CD4-positive, CD25-positive, alpha-beta regulatory T cell (primary cell): Measurements from ENCODE around the gene ANTXRL. TPM values are rescaled to one million over a fixed set of nuclear protein-coding genes. Genes with fewer than 3 reads are reported as not detected.
"Not testable (repeated sequence)": the region's sequence is repeated elsewhere in the genome, so short reads cannot be mapped to it uniquely, and the experiment has no call there.

ENCODE experiments used
- ATAC-seq, 2 donors: fragments of 150-1000 bp; cut with Tn5 transposase; one replicate each; pipeline ENCODE4 v1.10.0; 2021; ENCODE audit warnings: low read depth in 2 of 2, moderate number of reproducible peaks in 2 of 2, moderate library complexity in 1 of 2
- DNase-seq, 3 donors: peaks; one replicate each; pipeline versions ENCODE4 v3.0.0 to v3.0.0-alpha.2; 2012 to 2022; ENCODE audit warnings: mixed read lengths in 1 of 3
- H3K27ac ChIP-seq: one replicate; pipeline ENCODE4 v1.7.0; 2013; ENCODE audit warnings: mild to moderate bottlenecking, low read length; ENCODE audit not compliant: insufficient read depth, poor library complexity, severe bottlenecking
- H3K27me3 ChIP-seq: one replicate; pipeline ENCODE4 v1.7.0; 2013; ENCODE audit warnings: low read length; ENCODE audit not compliant: control insufficient read depth, insufficient read depth
- H3K36me3 ChIP-seq: one replicate; pipeline ENCODE4 v1.7.0; 2013; ENCODE audit warnings: mild to moderate bottlenecking, low read length, moderate library complexity; ENCODE audit not compliant: control insufficient read depth, insufficient read depth
- H3K4me1 ChIP-seq: 2 replicates; pipeline ENCODE4 v1.7.0; 2013; ENCODE audit warnings: mild to moderate bottlenecking, low read length; ENCODE audit not compliant: insufficient read depth, control insufficient read depth, poor library complexity, severe bottlenecking
- H3K4me3 ChIP-seq: one replicate; pipeline ENCODE4 v1.7.0; 2013; ENCODE audit warnings: low read depth, mild to moderate bottlenecking, low read length, moderate library complexity
- H3K9me3 ChIP-seq, 2 experiments: 1 replicate in 1 of 2; 2 replicates in 1 of 2; pipeline ENCODE4 v1.7.0; 2013; ENCODE audit warnings: low read length in 2 of 2, mild to moderate bottlenecking in 1 of 2, moderate library complexity in 1 of 2; ENCODE audit not compliant: control insufficient read depth in 2 of 2
- H3K27ac Mint-ChIP-seq, 3 donors: one replicate each; pipeline ENCODE4 v1.8.0; 2020 to 2022; ENCODE audit warnings: mild to moderate bottlenecking in 3 of 3, mixed read lengths in 3 of 3, moderate library complexity in 2 of 3
- H3K27me3 Mint-ChIP-seq: one replicate; pipeline ENCODE4 v1.8.0; 2022; ENCODE audit warnings: mild to moderate bottlenecking, mixed read lengths
- H3K36me3 Mint-ChIP-seq: one replicate; pipeline ENCODE4 v1.8.0; 2020; ENCODE audit warnings: mixed read lengths
- H3K4me1 Mint-ChIP-seq, 4 donors: one replicate each; pipeline ENCODE4 v1.8.0; 2020 to 2022; ENCODE audit warnings: mixed read lengths in 4 of 4, mild to moderate bottlenecking in 1 of 4
- H3K4me3 Mint-ChIP-seq, 4 donors: one replicate each; pipeline ENCODE4 v1.8.0; 2020 to 2022; ENCODE audit warnings: mild to moderate bottlenecking in 4 of 4, mixed read lengths in 4 of 4, moderate library complexity in 3 of 4
- H3K9me3 Mint-ChIP-seq, 7 donors: one replicate each; pipeline ENCODE4 v1.8.0; 2020 to 2022; ENCODE audit warnings: mixed read lengths in 7 of 7, mild to moderate bottlenecking in 3 of 7, moderate library complexity in 2 of 7
- polyA plus RNA-seq, 4 donors: library from polyadenylated mRNA; unstranded; fragments of 300-500 nt; fragmentation: Illumina TruSeq; gene quantifications; one replicate each; pipeline ENCODE4 v1.2.3, GENCODE V29; 2021
- total RNA-seq: library from RNA; stranded (reverse); gene quantifications from one replicate; pipeline ENCODE4 v1.2.3, GENCODE V29; 2022

Gene ANTXRL
- total and polyA plus RNA-seq, 5 donors from 2014 or later: 0.72 TPM; not detected in 4

GRCh38 chr10:46300370-46300711, 13.5 kb downstream of the ANTXRL start:
- not testable (repeated sequence) for H3K27ac ChIP-seq, H3K9me3 Mint-ChIP-seq, H3K4me1 ChIP-seq, DNase-seq, H3K27me3 Mint-ChIP-seq, H3K4me3 Mint-ChIP-seq, ATAC-seq, H3K4me3 ChIP-seq, H3K27me3 ChIP-seq, H3K36me3 ChIP-seq, H3K9me3 ChIP-seq, H3K36me3 Mint-ChIP-seq
- peaks cover 0 to 20% (median 6%) of the 10 kb centered on the region in 4 donors for H3K4me1 Mint-ChIP-seq
- H3K27ac Mint-ChIP-seq: peak overlapping the region in 1 of 3 donors; percentile 5

DNA sequence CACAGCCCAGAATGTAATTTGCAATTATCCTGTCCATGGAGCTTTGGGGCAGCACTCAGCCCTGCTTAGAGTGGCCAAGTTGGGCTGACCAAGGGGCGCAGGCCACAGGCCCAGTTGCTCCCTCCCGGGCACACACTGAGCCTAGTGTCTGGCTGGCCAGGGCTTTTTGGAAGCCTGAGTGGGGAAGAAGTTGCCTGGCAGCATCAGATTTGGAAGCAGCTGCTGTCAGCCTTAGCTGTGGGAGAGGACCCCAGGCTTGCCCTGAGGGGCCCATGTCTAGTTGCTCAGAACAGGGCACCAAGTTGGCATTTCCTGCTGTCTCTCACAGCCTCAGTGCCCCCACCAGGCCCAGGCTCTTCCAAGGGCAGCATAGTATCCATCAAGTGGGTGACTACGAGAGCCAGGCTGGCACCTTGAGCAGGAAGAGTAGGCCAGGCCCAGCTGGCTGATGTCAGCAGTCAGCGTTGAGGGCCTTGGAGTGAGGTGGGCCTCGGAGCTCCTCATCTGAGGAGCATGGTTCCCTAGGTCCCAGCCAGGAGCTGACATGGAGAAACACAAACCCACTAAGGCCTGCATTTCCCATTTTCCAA, 14.4 kb downstream of the ANTXRL start:
- Mint-ChIP-seq H3K27ac (peak overlapping the region in 1 of 3 donors; percentile 79), H3K9me3 (no peaks in the 10 kb centered on the region), H3K27me3 (no peaks in the 10 kb centered on the region), H3K4me1 (peaks cover 0 to 20% (median 6%) of the 10 kb centered on the region in 4 donors), H3K4me3 (no peak overlapping the region), H3K36me3 (no peaks in the 10 kb centered on the region)
- no peaks in the 10 kb centered on the region for H3K4me1 ChIP-seq
- no peaks in the 10 kb centered on the region for H3K36me3 ChIP-seq
- H3K9me3 ChIP-seq: no peaks in the 10 kb centered on the region
- no peak overlapping the region for H3K27ac ChIP-seq
- no peak overlapping the region for H3K4me3 ChIP-seq
- peaks cover 2% of the 10 kb centered on the region for H3K27me3 ChIP-seq
- no peak for ATAC-seq
- DNase-seq: no peak

DNA sequence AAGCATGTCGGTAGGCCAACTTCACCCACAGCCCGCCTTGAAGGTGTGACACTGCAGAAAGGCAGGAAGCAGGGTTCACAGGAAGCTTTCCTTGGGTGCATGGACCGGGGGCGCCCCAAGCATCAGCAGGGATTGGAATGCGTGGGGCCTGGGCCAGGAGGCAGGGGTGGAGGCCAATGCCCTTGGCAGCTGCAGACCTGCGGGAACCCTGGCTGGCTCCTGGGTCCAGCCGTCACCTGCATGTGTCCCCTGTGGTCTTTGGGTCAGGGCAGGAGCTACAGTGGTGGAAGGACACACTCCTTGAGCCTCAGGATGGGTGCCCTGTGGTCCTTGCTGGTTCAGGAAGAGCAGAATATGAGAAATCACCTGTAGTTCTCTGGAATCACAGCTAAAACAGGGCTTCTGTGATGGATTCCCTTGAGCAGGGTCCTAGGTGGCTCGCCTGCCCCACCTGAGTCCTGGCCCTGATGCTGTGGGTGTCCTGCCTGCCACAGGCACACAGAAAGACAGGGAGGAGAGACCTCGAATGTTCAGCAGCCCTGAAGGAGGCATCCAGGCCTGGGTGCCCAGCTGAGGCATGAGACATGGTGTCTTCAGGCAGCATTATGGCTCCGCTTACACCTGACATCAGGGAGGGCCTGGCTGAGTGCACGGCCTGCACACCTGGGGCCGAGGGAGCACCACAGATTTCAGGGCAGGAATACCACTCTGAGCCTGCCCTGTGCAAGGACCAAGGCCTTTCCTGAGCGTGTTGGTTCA, 15.1 kb downstream of the ANTXRL start:
- Histone ChIP-seq H3K9me3 (no peaks in the 10 kb centered on the region), H3K27ac (no peak overlapping the region), H3K4me1 (no peaks in the 10 kb centered on the region), H3K27me3 (peaks cover 2% of the 10 kb centered on the region), H3K36me3 (no peaks in the 10 kb centered on the region), H3K4me3 (no peak overlapping the region)
- DNase-seq (no peak), ATAC-seq (no peak)
- Mint-ChIP-seq H3K27me3 (no peaks in the 10 kb centered on the region), H3K4me1 (peaks cover 0 to 20% (median 6%) of the 10 kb centered on the region in 4 donors), H3K27ac (no peak overlapping the region), H3K36me3 (no peaks in the 10 kb centered on the region), H3K9me3 (no peaks in the 10 kb centered on the region), H3K4me3 (no peak overlapping the region)

GRCh38 chr10:46302765-46303352, 16.1 kb downstream of the ANTXRL start:
- not testable (repeated sequence) for H3K9me3 Mint-ChIP-seq, ATAC-seq, H3K4me1 ChIP-seq, H3K27ac ChIP-seq, H3K27me3 ChIP-seq, H3K36me3 ChIP-seq, H3K4me3 ChIP-seq, H3K36me3 Mint-ChIP-seq, H3K27me3 Mint-ChIP-seq, H3K4me3 Mint-ChIP-seq, DNase-seq, H3K27ac Mint-ChIP-seq, H3K9me3 ChIP-seq
- peaks cover 0 to 19% (median 6%) of the 10 kb centered on the region in 4 donors for H3K4me1 Mint-ChIP-seq

GRCh38 chr10:46304062-46304461, 17.3 kb downstream of the ANTXRL start:
- no peaks in the 10 kb centered on the region for H3K36me3 ChIP-seq
- no peaks in the 10 kb centered on the region for H3K4me1 ChIP-seq
- Mint-ChIP-seq H3K4me3 (no peak overlapping the region), H3K36me3 (no peaks in the 10 kb centered on the region), H3K4me1 (peaks cover 0 to 7% (median 1%) of the 10 kb centered on the region in 4 donors), H3K27me3 (peaks cover 4% of the 10 kb centered on the region), H3K27ac (no peak overlapping the region), H3K9me3 (no peaks in the 10 kb centered on the region)
- no peak for ATAC-seq
- no peak for DNase-seq
- peaks cover 2% of the 10 kb centered on the region for H3K27me3 ChIP-seq
- no peak overlapping the region for H3K4me3 ChIP-seq
- no peak overlapping the region for H3K27ac ChIP-seq
- H3K9me3 ChIP-seq: no peaks in the 10 kb centered on the region

GRCh38 chr10:46304671-46305070, 17.9 kb downstream of the ANTXRL start:
- H3K36me3 Mint-ChIP-seq: not testable (repeated sequence)

GRCh38 chr10:46305079-46305818, 18.5 kb downstream of the ANTXRL start:
- ATAC-seq (no peak), DNase-seq (no peak)
- no peak overlapping the region for H3K27ac Mint-ChIP-seq
- H3K27me3 ChIP-seq: peaks cover 2% of the 10 kb centered on the region
- H3K36me3 Mint-ChIP-seq: no peaks in the 10 kb centered on the region
- no peak overlapping the region for H3K27ac ChIP-seq
- peaks cover 4% of the 10 kb centered on the region for H3K27me3 Mint-ChIP-seq
- H3K4me3 ChIP-seq: no peak overlapping the region
- no peaks in the 10 kb centered on the region for H3K4me1 ChIP-seq
- H3K9me3 ChIP-seq: no peaks in the 10 kb centered on the region
- no peaks in the 10 kb centered on the region for H3K4me1 Mint-ChIP-seq
- H3K4me3 Mint-ChIP-seq: no peak overlapping the region
- no peaks in the 10 kb centered on the region for H3K36me3 ChIP-seq
- H3K9me3 Mint-ChIP-seq: no peaks in the 10 kb centered on the region

More at GRCh38 chr10:46304671-46305070, 17.9 kb downstream of the ANTXRL start:
- H3K4me1 ChIP-seq, H3K4me3 ChIP-seq, ATAC-seq, H3K9me3 ChIP-seq, DNase-seq, H3K27me3 Mint-ChIP-seq, H3K27ac Mint-ChIP-seq, H3K27ac ChIP-seq, H3K4me1 Mint-ChIP-seq, H3K4me3 Mint-ChIP-seq, H3K9me3 Mint-ChIP-seq, H3K36me3 ChIP-seq, H3K27me3 ChIP-seq: not testable (repeated sequence)
